A549 (cell line): ENCODE data around the gene ZNF48. TPM values are rescaled to one million over a fixed set of nuclear protein-coding genes. Genes with fewer than 3 reads are reported as not detected.
A peak's percentile ranks its signal among the peaks of the same experiment; 100 is the strongest.

ENCODE experiments used
- ATAC-seq, 2 experiments: fragments of 200-7000 bp in 1 of 2; fragments of >200 bp in 1 of 2; cut with Nextera tagmentation in 1 of 2; cut with Tn5 transposase in 1 of 2; 3 replicates each; pipeline versions ENCODE4 v1.8.0 to v1.9.1; 2018 to 2020; ENCODE audit warnings: mild to moderate bottlenecking in 1 of 2, moderate library complexity in 1 of 2
- CTCF ChIA-PET: fragments of 300-600 bp; sonication (Branson Sonifier 250); formaldehyde crosslinking; extraction: SDS; loops from one replicate; lab custom pipeline; 2021; ENCODE audit warnings: antibody characterized with exemption, inconsistent platforms; lab: Yijun Ruan, JAX
- POLR2A ChIA-PET: fragments of 350-600 bp; formaldehyde crosslinking; extraction: SDS; loops from one replicate; lab custom pipeline; 2021; ENCODE audit warnings: antibody characterized with exemption, inconsistent platforms; lab: Yijun Ruan, JAX
- DNase-seq, 2 experiments: peaks; one replicate each; pipeline versions ENCODE4 v3.0.0 to v3.0.0-alpha.2; 2011 to 2016; ENCODE audit warnings: low read depth in 1 of 2, low spot score in 1 of 2
- FAIRE-seq: peaks from 2 replicates; lab custom pipeline; 2011; peaks lifted over from hg19 to GRCh38; lab: Jason Lieb, UNC
- H3K27ac ChIP-seq, 2 experiments: fragments of >200 bp; sonication (Bioruptor Twin); formaldehyde crosslinking; 3 replicates each; pipeline ENCODE4 v1.5.1; 2016 to 2017
- H3K4me1 ChIP-seq: fragments of >200 bp; sonication (Bioruptor Twin); formaldehyde crosslinking; 3 replicates; pipeline ENCODE4 v1.6.1; 2016
- H3K4me2 ChIP-seq: fragments of >200 bp; sonication (Bioruptor Twin); formaldehyde crosslinking; 3 replicates; pipeline ENCODE4 v1.6.1; 2016
- H3K4me3 ChIP-seq: fragments of >200 bp; sonication (Bioruptor Twin); formaldehyde crosslinking; 3 replicates; pipeline ENCODE4 v1.5.1; 2016
- H3K9me3 ChIP-seq: fragments of >200 bp; sonication (Bioruptor Twin); formaldehyde crosslinking; 3 replicates; pipeline ENCODE4 v1.6.1; 2016
- ATOH8 ChIP-seq: fragments of 250-450 bp; sonication (Bioruptor Pico); IDR thresholded peaks from 2 replicates; pipeline ENCODE4 v1.5.0; 2020; ENCODE audit warnings: low read depth, mild to moderate bottlenecking, moderate library complexity
- BHLHE40 ChIP-seq: IDR thresholded peaks from 2 replicates; pipeline ENCODE4 v1.6.1; 2012; ENCODE audit warnings: low read depth, low read length, inconsistent platforms
- CBX2 ChIP-seq: fragments of 200-600 bp; sonication (generic); IDR thresholded peaks from 2 replicates; pipeline ENCODE4 v1.6.1; 2016; ENCODE audit warnings: low read depth, mild to moderate bottlenecking, borderline replicate concordance
- CEBPB ChIP-seq, 2 experiments: fragments of >200 bp in 1 of 2; sonication (Bioruptor Twin) in 1 of 2; formaldehyde crosslinking in 1 of 2; IDR thresholded peaks; 2 replicates each; pipeline ENCODE4 v1.6.1; 2012 to 2016
- CHD2 ChIP-seq: fragments of 150-350 bp; IDR thresholded peaks from 2 replicates; pipeline ENCODE4 v1.6.1; 2014; ENCODE audit warnings: low read length; ENCODE audit not compliant: partially characterized antibody
- CHD4 ChIP-seq: fragments of 200-600 bp; sonication (generic); IDR thresholded peaks from 2 replicates; pipeline ENCODE4 v1.6.1; 2016; ENCODE audit warnings: antibody characterized with exemption, mild to moderate bottlenecking, borderline replicate concordance
- FOSB ChIP-seq: fragments of 250-450 bp; sonication (Bioruptor Pico); IDR thresholded peaks from 2 replicates; pipeline ENCODE4 v1.5.0; 2020; ENCODE audit warnings: mild to moderate bottlenecking, moderate library complexity
- FOSL2 ChIP-seq, 2 experiments: fragments of 450-650 bp in 1 of 2; fragments of >200 bp in 1 of 2; sonication (Bioruptor Twin) in 1 of 2; formaldehyde crosslinking; IDR thresholded peaks; 2 replicates each; pipeline versions ENCODE4 v1.5.0 to v1.6.1; 2016 to 2020; ENCODE audit warnings: mild to moderate bottlenecking in 1 of 2, moderate library complexity in 1 of 2
- FOXS1 ChIP-seq: fragments of 250-450 bp; sonication (Bioruptor Pico); IDR thresholded peaks from 2 replicates; pipeline ENCODE4 v1.5.0; 2020; ENCODE audit warnings: mild to moderate bottlenecking, moderate library complexity
- GATA3 ChIP-seq: IDR thresholded peaks from 2 replicates; pipeline ENCODE4 v1.6.1; 2012; ENCODE audit warnings: borderline replicate concordance
- HOXB13 ChIP-seq: fragments of 250-450 bp; sonication (Bioruptor Pico); IDR thresholded peaks from 2 replicates; pipeline ENCODE4 v1.5.0; 2020; ENCODE audit warnings: low read depth, mild to moderate bottlenecking, moderate library complexity
- JUN ChIP-seq, 2 experiments: fragments of >200 bp; sonication (Bioruptor Twin); formaldehyde crosslinking; IDR thresholded peaks; 2 replicates in 1 of 2; 3 replicates in 1 of 2; pipeline ENCODE4 v1.6.1; 2016 to 2017
- KDM1A ChIP-seq: fragments of 200-600 bp; sonication (generic); IDR thresholded peaks from 2 replicates; pipeline ENCODE4 v1.6.1; 2016; ENCODE audit warnings: low read depth, mild to moderate bottlenecking
- MAFK ChIP-seq: fragments of 450-650 bp; IDR thresholded peaks from 2 replicates; pipeline ENCODE4 v1.6.1; 2014; ENCODE audit not compliant: partially characterized antibody
- MAZ ChIP-seq: fragments of 150-350 bp; IDR thresholded peaks from 2 replicates; pipeline ENCODE4 v1.6.1; 2014; ENCODE audit warnings: antibody characterized with exemption, low read depth, low read length, borderline replicate concordance
- NPAS2 ChIP-seq: fragments of 250-450 bp; sonication (Bioruptor Pico); IDR thresholded peaks from 2 replicates; pipeline ENCODE4 v1.8.0; 2022; ENCODE audit warnings: mild to moderate bottlenecking, moderate library complexity, borderline replicate concordance
- NR3C1 ChIP-seq: fragments of >200 bp; sonication (Bioruptor Twin); formaldehyde crosslinking; IDR thresholded peaks from 3 replicates; pipeline ENCODE4 v1.6.1; 2017
- RAD21 ChIP-seq, 2 experiments: fragments of >200 bp in 1 of 2; sonication (Bioruptor Twin) in 1 of 2; formaldehyde crosslinking in 1 of 2; IDR thresholded peaks in 1 of 2; conservative IDR thresholded peaks in 1 of 2; 2 replicates in 1 of 2; 3 replicates in 1 of 2; pipeline ENCODE4 v1.6.1; 2012 to 2018; ENCODE audit warnings: inconsistent platforms in 1 of 2
- RARB ChIP-seq: fragments of 250-450 bp; sonication (Bioruptor Pico); IDR thresholded peaks from 2 replicates; pipeline ENCODE4 v1.8.0; 2021; ENCODE audit warnings: mild to moderate bottlenecking, moderate library complexity
- RCOR1 ChIP-seq: fragments of 150-350 bp; IDR thresholded peaks from 2 replicates; pipeline ENCODE4 v1.6.1; 2014; ENCODE audit warnings: antibody characterized with exemption, low read length, low read depth
- SMC3 ChIP-seq: fragments of >200 bp; sonication (Bioruptor Twin); formaldehyde crosslinking; IDR thresholded peaks from 3 replicates; pipeline ENCODE4 v1.6.1; 2018; ENCODE audit warnings: inconsistent platforms
- TP53 ChIP-seq: fragments of 250-450 bp; sonication (Bioruptor Pico); IDR thresholded peaks from 2 replicates; pipeline ENCODE4 v1.5.0; 2021; ENCODE audit warnings: mild to moderate bottlenecking, moderate library complexity
- USF2 ChIP-seq: fragments of 450-650 bp; IDR thresholded peaks from 2 replicates; pipeline ENCODE4 v1.6.1; 2014; ENCODE audit warnings: antibody characterized with exemption
- whole genome bisulfite sequencing: methylation state at CpG from one replicate; pipeline ENCODE4 v1.1.6; 2017; ENCODE audit errors: missing lambda C conversion rate; 5-methylcytosine and 5-hydroxymethylcytosine counted together
- polyA plus RNA-seq, 4 experiments: library from polyadenylated mRNA; depleted of rRNA in 3 of 4; stranded (reverse); fragments of >200 nt; fragmentation: RNase III in 1 of 4; extraction: RNeasy Plus Mini Kit Qiagen cat#74134 plus additional on column Dnase treatment in 1 of 4; gene quantifications; 2 replicates in 3 of 4; 3 replicates in 1 of 4; pipeline ENCODE4 v1.2.3, GENCODE V29; 2011 to 2017
- TF ChIP-seq, protein P1 (sequence below): fragments of >200 bp; sonication (Bioruptor Twin); formaldehyde crosslinking; IDR thresholded peaks from 3 replicates; pipeline ENCODE4 v1.5.1; 2016
- TF ChIP-seq, protein P2 (sequence below): IDR thresholded peaks from 2 replicates; pipeline ENCODE4 v1.6.1; 2012
- TF ChIP-seq, protein P3 (sequence below): fragments of 150-350 bp; IDR thresholded peaks from 2 replicates; pipeline ENCODE4 v1.6.1; 2014; ENCODE audit warnings: low read depth, mild to moderate bottlenecking, low read length

The ZNF48 gene
- polyA plus RNA-seq, 2 of the 4 experiments (the other 2 are of a cell fraction), result 9.3 to 10.4 TPM

DNA sequence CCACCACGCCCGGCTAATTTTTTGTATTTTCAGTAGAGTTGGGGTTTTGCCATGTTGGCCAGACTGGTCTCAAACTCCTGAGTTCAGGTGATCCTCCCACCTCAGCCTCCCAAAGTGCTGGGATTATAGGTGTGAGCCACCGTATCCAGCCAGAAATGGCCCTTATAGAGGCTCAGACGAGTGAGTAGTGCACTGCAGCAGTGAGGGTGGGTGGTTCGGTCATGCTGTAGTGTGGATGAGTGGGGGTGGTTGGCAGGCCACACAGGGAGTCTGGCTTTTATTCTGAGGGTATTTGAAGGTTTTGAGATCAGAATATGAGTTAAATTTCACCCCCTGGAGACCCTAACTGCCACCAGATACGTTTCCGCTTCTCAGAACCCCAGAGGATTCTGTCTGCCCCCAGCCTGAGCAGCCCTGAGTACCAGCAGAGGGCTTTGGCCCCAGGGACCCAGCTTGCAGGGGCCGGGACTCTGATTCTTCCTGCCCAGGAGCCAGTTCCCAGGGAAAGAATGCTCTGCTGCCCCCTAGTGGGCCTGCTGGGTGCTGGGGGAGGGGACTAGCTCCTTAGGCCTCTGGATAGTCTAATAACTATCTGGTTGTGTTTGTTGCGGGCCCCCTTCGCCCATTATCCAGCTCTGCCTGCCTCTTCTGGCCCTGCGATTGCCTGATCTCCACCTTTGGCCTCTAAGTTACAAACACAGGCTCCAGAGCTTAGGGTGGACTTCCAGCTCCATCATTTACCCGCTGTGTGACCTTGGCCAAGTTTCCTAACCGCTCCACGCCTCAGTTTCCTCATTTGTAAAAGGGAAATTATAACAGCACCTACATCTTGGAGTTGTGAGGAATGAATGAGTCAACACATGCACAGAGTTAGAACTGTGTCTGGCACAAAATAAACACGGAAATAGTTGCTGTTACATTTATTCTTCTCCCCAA, 14.2 kb downstream of the ZNF48 start:
- H3K4me3 ChIP-seq, result no peak overlapping the region
- WGBS, result 41% methylated on average over 15 of the region's 15 CpGs
- peaks cover 30% of the 10 kb centered on the region for H3K4me1 ChIP-seq
- ATAC-seq (peak; percentile 75 to 80), DNase-seq (peak; percentile 88 to 89), FAIRE-seq (no peak)
- ChIA-PET CTCF (interaction anchor here (0.6 to 7.5 kb wide), 41 partner anchors 10 to 1459 kb away, joined by 3 to 149 read pairs (median 4); partner anchors contain the start of genes DCTPP1, GDPD3, SEPTIN1 and TBX6), POLR2A (interaction anchor here (0.6 to 1.5 kb wide), 7 partner anchors 9 to 396 kb away, joined by 3 to 15 read pairs (median 3); partner anchors contain the start of genes ZNF48 and ZNF688)
- H3K9me3 ChIP-seq, result no peaks in the 10 kb centered on the region
- TF ChIP-seq CHD4 (no peak), USF2 (no peak), TP53 (CRISPR knock-in tag) (no peak), KDM1A (no peak), FOSL2 (IDR thresholded peaks at IDR 0.05) (no peak), FOSL2 (CRISPR knock-in tag; IDR thresholded peaks at IDR 0.05) (no peak), RCOR1 (0 out of 2 replicates have a peak, but pooled peaks have one; percentile 6), SMC3 (peak; percentile 80), HOXB13 (no peak), CHD2 (peak; percentile 44), NR3C1 (no peak), RAD21 (conservative IDR thresholded peaks at IDR 0.05 in 1 of 2, IDR thresholded peaks at IDR 0.05 in 1 of 2) (peak; percentile 90 to 92), JUN (IDR thresholded peaks at IDR 0.05) (no peak)
- TF ChIP-seq, protein P1, sequence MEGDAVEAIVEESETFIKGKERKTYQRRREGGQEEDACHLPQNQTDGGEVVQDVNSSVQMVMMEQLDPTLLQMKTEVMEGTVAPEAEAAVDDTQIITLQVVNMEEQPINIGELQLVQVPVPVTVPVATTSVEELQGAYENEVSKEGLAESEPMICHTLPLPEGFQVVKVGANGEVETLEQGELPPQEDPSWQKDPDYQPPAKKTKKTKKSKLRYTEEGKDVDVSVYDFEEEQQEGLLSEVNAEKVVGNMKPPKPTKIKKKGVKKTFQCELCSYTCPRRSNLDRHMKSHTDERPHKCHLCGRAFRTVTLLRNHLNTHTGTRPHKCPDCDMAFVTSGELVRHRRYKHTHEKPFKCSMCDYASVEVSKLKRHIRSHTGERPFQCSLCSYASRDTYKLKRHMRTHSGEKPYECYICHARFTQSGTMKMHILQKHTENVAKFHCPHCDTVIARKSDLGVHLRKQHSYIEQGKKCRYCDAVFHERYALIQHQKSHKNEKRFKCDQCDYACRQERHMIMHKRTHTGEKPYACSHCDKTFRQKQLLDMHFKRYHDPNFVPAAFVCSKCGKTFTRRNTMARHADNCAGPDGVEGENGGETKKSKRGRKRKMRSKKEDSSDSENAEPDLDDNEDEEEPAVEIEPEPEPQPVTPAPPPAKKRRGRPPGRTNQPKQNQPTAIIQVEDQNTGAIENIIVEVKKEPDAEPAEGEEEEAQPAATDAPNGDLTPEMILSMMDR, result peak; percentile 92
- TF ChIP-seq, protein P2, sequence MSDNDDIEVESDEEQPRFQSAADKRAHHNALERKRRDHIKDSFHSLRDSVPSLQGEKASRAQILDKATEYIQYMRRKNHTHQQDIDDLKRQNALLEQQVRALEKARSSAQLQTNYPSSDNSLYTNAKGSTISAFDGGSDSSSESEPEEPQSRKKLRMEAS, result no peak
- peak overlapping the region; percentile 44; the same call in 2 of the 3 replicates for H3K4me2 ChIP-seq
- H3K27ac ChIP-seq, result peak overlapping the region; percentile 8 to 66; a peak in 2 of 6 replicates

DNA sequence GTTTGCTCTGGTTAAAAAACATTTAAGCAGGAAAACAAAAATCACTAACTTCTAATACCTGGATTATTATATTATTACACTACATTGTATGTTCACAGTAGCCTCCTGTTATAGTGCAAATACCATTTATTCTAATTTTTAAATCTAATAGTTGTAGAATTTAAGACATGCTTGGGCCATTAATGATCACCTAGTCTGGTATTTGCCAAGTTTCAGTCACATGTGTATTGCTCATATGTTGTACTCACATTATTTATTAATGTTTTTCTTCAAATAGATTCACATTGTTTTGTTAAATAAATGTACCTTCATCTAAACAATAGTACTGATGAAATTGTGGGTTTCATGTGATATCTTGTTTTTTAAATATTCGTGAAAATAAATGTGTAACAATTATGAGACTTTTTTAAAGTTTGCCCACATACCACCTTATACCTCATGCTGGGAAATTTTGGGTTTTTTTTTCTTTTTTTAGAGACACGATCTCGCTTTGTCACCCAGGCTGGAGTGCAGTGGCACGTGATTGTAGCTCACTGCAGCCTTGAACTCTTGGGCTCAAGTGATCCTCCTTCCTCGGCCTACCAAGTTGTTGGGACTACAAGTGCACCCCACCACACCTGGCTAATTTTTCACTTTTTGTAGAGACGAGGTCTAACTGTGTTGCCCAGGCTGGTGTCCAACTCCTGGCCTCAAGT, 18.0 kb downstream of the ZNF48 start:
- no peaks in the 10 kb centered on the region for H3K9me3 ChIP-seq
- ChIA-PET POLR2A (no interaction called here), CTCF (interaction anchor here (0.6 to 7.5 kb wide), 4 partner anchors 16 to 270 kb away, joined by 3 to 149 read pairs (median 4); partner anchors contain the start of gene ZNF48)
- WGBS, result 87% methylated on average over 6 of the region's 6 CpGs
- ATAC-seq, result no peak
- no peak overlapping the region for H3K27ac ChIP-seq
- H3K4me1 ChIP-seq, result peaks cover 27% of the 10 kb centered on the region
- no peak for DNase-seq
- no peak for TF ChIP-seq MAFK
- TF ChIP-seq FOSB, result no peak
- TF ChIP-seq RARB (CRISPR knock-in tag), result no peak
- TF ChIP-seq NPAS2 (CRISPR knock-in tag), result no peak
- no peak for TF ChIP-seq ATOH8
- TF ChIP-seq FOXS1 (CRISPR knock-in tag), result no peak
- TF ChIP-seq CEBPB (IDR thresholded peaks at IDR 0.05), result no peak
- no peak for TF ChIP-seq GATA3
- TF ChIP-seq BHLHE40, result no peak
- TF ChIP-seq CBX2, result no peak
- TF ChIP-seq, protein P3, sequence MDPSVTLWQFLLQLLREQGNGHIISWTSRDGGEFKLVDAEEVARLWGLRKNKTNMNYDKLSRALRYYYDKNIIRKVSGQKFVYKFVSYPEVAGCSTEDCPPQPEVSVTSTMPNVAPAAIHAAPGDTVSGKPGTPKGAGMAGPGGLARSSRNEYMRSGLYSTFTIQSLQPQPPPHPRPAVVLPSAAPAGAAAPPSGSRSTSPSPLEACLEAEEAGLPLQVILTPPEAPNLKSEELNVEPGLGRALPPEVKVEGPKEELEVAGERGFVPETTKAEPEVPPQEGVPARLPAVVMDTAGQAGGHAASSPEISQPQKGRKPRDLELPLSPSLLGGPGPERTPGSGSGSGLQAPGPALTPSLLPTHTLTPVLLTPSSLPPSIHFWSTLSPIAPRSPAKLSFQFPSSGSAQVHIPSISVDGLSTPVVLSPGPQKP, result no peak
- TF ChIP-seq MAZ, result no peak
- TF ChIP-seq, all 56 proteins: peak for 0
- no peak overlapping the region; the same call in 2 of the 3 replicates for H3K4me2 ChIP-seq
- no peak for FAIRE-seq
- no peak overlapping the region for H3K4me3 ChIP-seq
